Anterior cingulate cortex (tissue), 58 donors: ENCODE results near the gene CCDC12.

Source experiments
- DNase-seq, 58 donors: peaks; one replicate each; lab custom pipeline; 2025; lab: John Stamatoyannopoulos, UW

Gene CCDC12

DNA sequence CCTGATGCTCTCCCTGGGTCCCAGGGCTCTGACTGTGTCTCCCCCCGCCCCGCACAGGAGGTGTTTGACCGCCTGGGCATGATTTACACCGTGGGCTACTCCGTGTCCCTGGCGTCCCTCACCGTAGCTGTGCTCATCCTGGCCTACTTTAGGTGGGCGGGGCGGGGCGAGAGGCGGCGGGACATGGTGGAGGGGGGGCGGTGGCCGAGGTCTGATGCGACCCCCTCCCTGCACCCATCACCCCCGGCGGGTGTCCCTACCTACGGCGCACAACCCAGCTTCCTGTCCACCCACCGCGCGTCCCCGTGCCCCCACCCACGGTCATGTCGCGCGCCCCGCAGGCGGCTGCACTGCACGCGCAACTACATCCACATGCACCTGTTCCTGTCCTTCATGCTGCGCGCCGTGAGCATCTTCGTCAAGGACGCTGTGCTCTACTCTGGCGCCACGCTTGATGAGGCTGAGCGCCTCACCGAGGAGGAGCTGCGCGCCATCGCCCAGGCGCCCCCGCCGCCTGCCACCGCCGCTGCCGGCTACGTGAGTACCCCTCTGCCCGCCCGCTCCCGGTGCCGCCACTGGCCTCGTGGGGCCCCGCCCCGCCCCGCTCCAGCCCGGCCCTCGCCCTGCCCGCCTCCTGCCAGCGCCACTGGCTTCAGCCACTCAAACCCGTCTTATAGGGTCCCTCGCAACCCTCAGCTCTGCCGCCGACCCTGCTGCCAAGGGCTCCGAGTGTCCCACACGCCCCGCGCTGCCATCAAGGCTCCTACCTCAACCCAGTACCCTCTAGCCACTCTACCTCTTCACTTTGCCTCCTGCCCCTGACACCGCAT, 78.0 kb downstream of the CCDC12 start:
- DNase-seq, result peak in 5 of 58 donors; percentile 13 to 84 (median 33)

DNA sequence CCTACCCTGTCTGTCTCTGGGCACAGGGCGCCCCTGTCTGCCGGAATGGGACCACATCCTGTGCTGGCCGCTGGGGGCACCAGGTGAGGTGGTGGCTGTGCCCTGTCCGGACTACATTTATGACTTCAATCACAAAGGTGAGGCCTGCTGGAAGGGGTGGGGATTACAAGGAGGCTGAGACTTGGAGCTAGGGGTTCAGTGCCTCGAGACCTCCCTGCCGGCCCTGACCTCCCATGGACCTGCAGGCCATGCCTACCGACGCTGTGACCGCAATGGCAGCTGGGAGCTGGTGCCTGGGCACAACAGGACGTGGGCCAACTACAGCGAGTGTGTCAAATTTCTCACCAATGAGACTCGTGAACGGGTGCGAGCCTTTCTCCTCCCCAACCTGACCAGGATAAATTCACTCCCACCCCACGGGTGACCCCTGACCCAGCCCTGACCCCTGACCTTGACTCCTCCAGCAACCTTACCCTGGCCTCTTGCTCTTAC, 78.7 kb downstream of the CCDC12 start:
- DNase-seq, result peak in 1 of 58 donors; percentile 83

DNA sequence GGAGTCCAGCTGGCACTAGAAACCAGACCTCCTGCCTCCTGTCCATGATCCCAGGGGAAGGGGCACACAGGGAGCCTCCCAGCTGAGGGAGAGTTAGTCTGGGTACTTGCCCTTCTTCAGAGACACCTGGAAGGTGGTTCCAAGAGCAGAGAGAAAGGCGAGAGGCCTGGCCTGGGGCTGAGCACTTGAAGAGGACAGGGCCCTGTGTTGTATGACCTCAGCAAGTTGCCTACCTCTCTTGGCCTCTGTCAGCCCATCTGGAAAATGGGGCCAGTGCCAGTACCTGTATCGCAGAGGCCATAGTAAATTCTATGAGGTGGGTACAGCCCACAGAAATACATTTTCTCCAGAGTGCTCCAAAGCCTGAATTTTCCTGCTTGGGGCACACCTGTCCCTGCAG, 79.5 kb downstream of the CCDC12 start:
- no peak for DNase-seq

DNA sequence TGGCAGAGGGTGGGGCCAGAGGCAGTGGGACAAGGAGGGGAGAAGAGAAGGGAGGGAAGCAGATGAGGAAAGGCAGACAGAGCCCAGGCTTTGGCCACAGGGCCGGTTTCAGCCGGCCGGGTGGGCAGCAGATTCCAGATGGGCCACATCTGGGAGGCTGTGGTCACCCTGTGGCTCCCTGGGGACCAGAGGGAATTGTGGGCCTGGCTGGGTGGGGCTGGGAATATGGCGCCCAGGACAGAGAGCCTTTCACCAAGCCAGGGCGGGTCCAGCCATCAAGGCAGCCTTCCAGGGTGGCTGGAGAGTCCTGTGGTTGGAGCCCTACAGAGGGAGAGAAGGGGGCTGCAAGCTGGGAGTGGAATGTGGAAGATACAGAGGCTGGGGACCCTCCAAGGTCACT, 80.2 kb downstream of the CCDC12 start:
- no peak for DNase-seq

DNA sequence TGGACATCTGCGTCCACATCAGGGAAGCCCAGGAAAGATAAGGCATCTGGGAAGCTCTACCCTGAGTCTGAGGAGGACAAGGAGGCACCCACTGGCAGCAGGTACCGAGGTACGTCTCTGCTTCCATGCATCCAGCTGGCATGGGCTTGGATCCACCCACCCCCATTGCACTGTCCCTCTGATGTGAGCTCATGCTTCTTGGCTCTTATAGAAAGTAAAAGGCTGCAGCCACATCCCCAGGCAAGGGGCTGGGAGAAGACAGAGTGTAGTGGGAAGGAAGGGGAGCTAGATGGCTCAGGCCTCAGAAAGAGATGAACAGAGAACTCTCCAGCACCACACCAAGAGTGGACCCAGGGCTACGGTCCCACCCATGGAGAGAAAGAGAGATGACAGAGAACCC, 80.8 kb downstream of the CCDC12 start:
- DNase-seq, result no peak

DNA sequence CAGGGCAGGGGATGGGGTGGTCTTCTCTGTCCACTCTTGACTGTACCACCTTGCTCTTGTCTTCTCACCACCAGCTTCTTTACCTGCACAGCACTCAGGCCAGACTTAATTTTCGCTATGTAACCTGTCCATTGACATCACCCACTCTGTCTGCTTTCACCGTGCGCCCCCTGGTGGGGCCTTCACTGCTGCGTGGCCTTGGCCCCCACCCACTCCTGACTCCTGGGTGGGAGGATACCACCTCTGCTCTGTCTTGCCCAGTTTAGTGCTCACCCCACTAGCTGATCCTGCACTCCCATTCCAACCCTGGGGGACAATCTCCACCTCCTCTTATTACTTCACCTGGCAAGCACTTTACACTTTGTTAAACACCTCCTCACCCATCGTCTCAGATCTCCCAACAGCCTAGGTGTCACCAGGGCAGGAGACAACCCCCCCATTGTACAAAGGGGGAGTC, 81.3 kb downstream of the CCDC12 start:
- peak in 16 of 58 donors; percentile 9 to 58 (median 20) for DNase-seq

DNA sequence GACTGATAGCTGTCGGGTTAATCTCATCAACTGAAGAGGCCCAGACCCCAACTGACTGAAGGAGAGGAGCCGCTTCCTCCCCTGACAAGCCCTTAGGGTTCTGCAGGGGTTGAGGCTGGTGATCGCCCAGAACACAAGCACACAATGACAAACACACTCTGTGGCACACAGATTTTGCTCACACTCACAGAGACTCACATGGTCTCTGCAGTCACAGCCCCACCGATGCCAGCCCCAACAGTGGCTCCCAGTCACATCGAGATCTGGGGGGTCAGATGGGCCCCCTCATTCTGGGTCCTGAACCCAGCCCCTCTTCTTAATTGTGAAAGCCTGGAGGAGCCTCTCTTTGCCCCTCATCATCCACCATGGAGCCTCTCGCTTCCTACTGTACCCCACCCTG, 82.3 kb downstream of the CCDC12 start:
- DNase-seq, result no peak

DNA sequence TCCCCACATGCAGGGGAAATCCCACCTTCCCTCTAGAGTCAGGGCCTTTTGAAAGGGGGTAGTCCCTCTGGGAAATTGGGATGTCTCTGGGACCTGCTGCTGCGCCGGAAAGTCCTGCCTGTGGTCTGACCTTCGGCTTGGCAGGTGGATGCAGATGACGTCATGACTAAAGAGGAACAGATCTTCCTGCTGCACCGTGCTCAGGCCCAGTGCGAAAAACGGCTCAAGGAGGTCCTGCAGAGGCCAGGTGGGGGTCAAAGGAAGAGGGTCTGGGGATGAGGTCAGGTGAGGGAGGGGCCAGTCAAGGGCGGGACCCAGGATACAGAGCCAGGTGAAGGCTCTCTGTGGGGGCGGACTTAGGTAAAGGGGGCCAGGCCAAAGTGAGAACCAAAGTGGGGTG, 82.8 kb downstream of the CCDC12 start:
- no peak for DNase-seq

DNA sequence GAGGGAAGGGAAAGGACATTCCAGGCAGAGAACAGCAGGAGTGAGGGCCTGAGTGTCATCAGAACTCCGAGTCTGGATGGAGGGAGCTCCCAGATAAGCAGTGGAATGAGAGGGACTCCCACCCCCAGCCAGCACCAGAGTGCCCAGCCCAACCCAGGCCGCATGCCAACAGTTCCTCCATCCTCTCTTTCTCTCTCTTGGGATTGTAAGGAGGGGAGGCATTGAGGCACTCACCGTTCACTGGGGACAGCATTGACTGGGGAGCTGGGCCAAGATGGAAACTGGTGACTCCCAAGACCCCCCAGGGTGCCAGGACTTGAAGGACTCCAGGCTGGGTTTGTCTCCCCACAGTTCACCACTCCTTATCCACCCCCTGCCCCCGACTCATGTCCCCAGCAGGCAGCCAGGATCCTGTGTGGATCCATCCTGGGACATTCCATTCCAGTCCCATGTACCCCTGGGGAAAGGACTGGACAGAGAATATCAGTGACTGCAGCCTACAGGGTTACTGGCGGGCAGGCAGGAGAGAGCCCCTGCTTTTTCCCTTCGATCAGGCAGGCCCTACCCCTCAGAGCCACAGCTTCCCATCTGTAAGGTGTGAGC, 83.3 kb downstream of the CCDC12 start:
- DNase-seq, result no peak

DNA sequence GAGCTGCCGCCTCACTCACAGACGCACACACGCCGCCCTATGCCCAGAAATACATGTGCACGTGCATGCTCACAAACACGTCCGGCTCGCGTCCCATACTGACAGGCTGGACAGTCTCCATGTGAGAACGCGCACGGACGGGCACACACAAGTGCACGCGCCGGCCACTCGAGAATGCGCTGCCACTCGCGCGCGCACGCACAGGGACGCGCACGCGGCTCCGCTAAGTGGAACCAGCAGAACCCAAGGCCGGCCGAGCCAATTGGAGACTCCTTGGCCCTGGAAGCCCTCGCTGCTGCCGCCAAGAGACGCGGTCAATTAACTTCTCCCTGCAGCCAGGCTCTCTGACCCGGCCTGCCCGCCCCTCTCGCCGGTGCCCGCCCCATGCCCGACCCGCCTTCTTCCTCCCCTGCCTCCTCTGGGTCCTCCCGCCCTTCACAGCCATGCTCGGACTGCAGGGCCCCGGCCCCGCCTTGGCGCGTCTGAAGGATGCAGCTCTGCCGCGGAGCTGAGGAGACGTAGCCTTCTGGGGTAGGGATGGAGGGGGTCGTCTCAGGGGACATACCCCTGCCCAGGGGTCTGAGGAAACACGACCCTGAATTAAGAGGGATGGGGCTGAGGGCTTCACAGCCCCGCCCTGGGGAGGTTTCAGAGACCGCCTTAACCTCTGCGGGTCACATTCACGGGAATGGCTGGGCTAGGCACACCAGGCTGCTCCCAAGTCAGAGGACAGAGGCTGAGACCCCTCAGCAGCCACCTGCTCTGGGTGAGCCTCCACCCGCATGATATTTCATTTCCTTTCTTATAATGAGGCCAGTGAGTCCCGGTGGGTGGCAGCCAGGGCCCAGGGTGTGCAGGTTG, 84.0 kb downstream of the CCDC12 start:
- DNase-seq, result peak in 56 of 58 donors; percentile 23 to 89 (median 72)

DNA sequence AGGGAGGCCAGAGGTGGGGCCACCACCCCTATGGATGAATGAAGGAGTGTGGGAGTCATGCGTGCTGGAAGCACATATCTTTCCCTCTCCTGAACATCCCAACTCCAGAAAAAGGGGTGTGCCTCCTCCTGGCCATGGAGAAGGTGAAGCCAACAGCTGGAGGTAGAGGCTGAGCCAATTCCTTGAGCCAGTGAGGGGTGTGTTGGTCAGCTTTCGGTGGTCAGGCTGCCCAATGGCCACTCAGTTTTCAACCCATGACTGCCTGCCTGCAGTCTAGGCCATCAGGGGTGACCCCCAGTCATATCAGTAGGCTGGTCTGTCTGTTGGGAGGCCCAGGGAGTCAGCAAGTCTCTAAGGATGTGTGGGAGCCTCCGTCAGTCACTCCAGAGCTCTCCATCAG, 85.4 kb downstream of the CCDC12 start:
- no peak for DNase-seq

DNA sequence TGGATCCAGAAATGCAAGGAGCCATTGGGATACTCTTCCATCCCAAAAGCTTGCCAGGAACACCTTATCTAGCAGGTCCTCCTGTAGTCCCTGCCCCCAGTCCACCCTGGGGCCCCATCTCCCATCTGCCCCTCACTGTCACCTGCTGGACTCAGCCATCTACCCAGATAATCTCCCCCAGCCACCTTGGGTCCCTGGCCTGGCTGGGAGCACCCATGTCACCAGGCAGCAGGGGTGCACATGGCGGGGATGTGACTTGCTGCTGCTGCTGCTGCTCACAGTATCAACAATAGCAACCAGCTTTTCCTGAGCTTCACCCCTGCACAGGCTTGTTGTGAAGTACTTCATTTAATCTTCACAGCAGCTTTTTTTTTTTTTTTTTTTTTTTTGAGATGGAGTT, 86.4 kb downstream of the CCDC12 start:
- DNase-seq, result no peak

DNA sequence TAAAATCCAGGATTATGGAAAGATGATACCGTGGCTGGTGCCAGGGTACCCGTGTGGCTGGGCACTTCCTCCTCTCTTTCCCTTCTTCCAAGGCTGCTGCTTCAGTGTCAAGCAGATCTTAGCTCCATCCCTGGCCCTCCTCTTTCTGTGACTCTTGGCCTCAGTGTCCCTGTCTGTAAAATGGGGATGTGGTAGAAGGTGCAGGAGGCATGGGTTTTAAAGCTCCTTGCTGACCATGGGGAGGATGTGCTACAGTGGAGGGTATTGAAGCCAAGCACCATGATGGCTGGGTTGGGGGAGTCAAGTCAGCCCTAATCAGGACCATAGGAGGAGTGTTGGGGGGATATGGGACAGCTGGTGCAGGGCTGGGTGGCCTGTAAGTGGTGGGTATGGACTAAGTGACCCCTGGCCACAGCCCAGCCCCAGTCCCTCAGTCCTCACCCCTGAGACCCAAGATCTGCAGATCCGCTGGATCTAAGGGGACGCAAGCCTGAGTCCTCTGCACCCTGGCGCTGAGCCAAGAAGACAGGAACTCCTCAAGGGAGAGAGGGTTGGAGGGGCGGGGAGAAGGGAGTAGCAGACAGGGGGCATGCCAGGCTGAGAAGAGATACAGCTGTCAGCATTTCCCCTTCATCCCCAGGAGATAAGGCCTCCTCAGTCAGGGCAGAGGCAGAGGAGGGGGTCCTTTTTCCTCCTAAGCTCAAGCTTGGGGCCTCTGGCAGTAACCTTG, 87.0 kb downstream of the CCDC12 start:
- DNase-seq, result peak in 1 of 58 donors; percentile 10

DNA sequence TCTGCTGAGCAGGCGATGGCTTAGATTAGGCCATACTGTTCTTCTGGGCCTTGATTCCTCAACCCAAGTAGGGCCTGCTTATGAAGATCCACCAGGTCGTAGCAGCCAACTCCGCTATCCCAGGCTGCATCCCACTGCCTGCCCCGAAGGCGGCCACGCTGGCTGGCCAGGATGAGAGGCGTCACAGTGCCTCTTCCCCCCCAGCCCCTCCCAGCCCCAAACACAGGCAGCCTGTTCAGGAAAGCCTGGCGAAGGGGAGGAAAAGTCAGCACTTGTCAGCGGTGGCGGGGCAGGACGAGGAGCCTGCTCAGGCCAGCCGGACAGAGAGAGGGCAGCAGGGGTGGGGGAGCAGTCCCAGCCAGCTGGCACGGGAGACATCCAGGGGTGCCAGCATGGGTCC, 87.8 kb downstream of the CCDC12 start:
- DNase-seq, result peak in 2 of 58 donors; percentile 27 to 45

DNA sequence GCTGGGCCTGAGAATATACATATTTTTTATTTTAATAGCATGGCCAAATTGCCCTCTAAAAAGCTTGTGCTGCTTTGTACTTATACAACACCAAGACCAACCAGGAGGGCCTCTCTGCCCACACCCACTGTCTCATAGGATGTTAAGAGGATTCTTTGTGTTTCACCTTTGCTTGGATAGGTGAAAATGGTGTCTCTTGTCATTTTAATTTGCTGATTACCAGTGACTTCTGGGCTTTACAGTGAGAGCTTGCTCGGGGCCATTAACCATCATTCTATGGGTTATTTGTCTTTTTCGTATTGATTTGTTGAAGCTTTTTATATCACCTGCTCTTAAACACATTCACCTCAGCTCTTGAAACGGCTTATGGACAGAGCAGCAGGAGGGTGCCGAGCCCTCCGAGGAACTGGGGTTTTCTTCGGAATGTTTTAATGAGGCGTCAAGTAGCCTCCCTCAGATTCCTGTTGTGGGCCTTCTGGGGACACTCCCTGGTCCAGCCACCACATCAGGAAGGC, 88.5 kb downstream of the CCDC12 start:
- no peak for DNase-seq

DNA sequence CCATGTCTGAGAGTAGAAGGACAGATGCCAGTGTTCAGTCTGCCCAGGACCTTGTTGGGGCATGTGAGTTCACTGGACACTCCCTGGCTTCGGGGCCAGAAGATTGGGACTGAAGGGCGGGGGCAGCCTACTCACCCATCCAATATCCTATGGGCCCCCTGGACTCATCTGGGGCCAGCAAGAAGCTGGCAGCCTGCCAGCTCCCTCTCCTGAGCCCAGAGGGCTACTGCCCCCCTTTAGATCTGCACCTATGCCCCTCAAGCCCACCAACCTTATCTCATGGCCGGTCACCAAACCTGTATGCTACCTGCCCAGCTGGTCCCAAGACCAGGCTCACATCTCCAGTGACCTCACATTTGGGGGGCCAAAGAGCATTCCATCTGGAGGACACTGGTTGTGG, 90.9 kb downstream of the CCDC12 start:
- DNase-seq, result no peak

DNA sequence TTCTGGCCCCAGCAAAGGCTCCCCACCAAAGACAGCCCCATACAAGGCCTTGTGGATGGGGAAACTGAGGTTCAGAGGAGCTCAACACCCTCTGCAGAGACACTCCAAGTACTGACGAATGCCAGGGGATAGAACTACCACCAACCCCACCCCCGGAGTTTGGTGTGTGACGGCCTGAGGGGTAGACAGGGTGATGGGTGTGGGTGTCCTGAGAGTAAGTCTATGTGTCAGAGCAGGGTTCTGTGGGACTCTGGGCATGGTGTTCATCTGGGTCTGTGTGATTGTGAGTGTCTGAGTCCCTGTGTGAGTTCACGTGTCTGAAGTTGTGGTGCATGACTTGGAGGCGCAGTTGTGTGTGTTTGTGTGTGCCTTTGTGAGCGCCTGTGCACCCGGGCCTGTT, 91.6 kb downstream of the CCDC12 start:
- DNase-seq, result no peak

DNA sequence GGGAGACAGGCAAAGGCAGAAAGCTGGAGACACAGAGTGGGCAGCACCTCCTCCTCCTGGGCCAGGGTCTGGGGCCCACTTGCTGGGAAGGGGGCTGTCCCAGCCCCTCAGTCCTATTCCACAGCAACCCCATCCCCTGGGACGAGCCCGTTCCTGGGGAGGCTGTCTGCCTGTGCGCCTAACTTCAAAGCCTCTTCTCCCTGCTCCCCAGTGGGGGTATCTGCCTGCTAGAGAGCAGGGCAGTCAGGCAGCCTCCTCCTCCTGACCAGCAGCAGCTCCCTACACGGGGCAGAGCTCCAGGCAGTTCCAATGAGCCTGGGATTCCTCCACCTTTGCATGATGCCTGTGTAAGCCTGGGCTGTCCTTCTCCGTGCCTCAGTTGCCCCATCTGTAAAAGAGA, 92.1 kb downstream of the CCDC12 start:
- no peak for DNase-seq

DNA sequence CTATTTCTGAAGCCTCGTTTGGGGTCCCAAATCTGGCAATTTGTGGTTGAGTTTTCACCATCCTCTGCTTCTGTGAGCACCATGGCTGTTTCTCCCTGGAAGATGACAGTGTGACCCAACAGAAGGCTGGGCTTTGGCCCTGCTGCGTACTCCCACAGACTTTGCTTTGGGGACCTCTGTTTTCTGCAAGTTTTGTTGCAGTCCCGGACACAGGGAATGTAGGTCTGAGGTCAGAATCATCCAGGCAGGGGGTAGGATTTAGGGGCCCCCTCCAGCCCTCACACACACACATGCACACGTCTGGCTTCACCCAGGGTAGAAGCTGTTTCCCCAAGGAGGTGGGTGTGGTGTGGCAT, 92.7 kb downstream of the CCDC12 start:
- DNase-seq, result no peak
